ENCODE measurements around the gene DOK3. TPM values are rescaled to one million over a fixed set of nuclear protein-coding genes. Genes with fewer than 3 reads are reported as not detected.

The DOK3 gene
- polyA plus RNA-seq, 3 donors, result 62.8 to 196 (median 98.3) TPM

DNA sequence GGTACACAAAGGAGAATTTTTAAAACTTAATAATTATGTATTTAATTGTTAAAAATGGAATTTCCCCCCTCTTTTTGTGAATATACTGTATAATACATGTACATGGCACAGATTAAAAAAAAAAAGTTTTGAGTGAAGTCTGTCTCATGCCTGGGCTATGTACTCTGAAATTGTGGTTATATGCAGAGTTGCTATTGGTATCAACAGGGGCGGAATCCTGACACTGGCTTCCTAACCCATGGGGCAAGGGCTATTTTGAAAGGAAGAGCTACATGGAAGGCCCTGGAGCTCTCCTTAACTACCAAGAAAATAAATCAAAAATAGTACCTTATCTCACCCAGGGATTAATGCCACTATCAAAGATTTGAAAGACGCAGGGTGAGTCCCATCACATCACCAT lies 45.6 kb upstream of the DOK3 start:
- TF ChIP-seq, protein P1, sequence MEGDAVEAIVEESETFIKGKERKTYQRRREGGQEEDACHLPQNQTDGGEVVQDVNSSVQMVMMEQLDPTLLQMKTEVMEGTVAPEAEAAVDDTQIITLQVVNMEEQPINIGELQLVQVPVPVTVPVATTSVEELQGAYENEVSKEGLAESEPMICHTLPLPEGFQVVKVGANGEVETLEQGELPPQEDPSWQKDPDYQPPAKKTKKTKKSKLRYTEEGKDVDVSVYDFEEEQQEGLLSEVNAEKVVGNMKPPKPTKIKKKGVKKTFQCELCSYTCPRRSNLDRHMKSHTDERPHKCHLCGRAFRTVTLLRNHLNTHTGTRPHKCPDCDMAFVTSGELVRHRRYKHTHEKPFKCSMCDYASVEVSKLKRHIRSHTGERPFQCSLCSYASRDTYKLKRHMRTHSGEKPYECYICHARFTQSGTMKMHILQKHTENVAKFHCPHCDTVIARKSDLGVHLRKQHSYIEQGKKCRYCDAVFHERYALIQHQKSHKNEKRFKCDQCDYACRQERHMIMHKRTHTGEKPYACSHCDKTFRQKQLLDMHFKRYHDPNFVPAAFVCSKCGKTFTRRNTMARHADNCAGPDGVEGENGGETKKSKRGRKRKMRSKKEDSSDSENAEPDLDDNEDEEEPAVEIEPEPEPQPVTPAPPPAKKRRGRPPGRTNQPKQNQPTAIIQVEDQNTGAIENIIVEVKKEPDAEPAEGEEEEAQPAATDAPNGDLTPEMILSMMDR (IDR thresholded peaks at IDR 0.05), result no peak
- Mint-ChIP-seq H3K36me3 (peaks cover 17% of the 10 kb centered on the region in 2 donors), H3K4me3 (no peak overlapping the region), H3K27me3 (ENCODE audit: low read depth in 3 of 3) (peaks cover 0 to 7% (median 2%) of the 10 kb centered on the region in 3 donors), H3K9me3 (no peaks in the 10 kb centered on the region), H3K4me1 (peaks cover 25% of the 10 kb centered on the region), H3K27ac (peak overlapping the region in 1 of 7 donors; percentile 59)
- H3K4me3 ChIP-seq (replicated peaks in 1 of 3; ENCODE audit: low read depth in 2 of 3, low read length in 3 of 3), result peak overlapping the region in 1 of 3 experiments; percentile 75
- H3K27me3 ChIP-seq (ENCODE audit: control insufficient read depth in 2 of 2, insufficient read depth in 2 of 2, low read length in 2 of 2), result no peaks in the 10 kb centered on the region
- H3K27ac ChIP-seq (ENCODE audit: low read depth in 1 of 2, low read length in 2 of 2), result no peak overlapping the region
- DNase-seq, result no peak
- peak overlapping the region; percentile 86 for H3K4me2 ChIP-seq (replicated peaks; ENCODE audit: extremely low read depth, low read length, poor library complexity, severe bottlenecking)
- no peak overlapping the region for H3K9ac ChIP-seq (ENCODE audit: insufficient read depth, low read length, poor library complexity, severe bottlenecking)
- H3K9me3 ChIP-seq (replicated peaks in 1 of 2; ENCODE audit: control insufficient read depth in 1 of 2, insufficient read depth in 1 of 2, low read length in 2 of 2), result no peaks in the 10 kb centered on the region
- H4K20me1 ChIP-seq (ENCODE audit: insufficient read depth, low read length), result peaks cover 36% of the 10 kb centered on the region
- 100% methylated on average over 2 of the region's 2 CpGs for WGBS (ENCODE audit: insufficient coverage)
- peaks cover 16 to 19% of the 10 kb centered on the region in 2 donors for H3K4me1 ChIP-seq (ENCODE audit: control insufficient read depth in 1 of 2, insufficient read depth in 2 of 2, low read length in 2 of 2)
- intact Hi-C loops (cut with micrococcal nuclease), result loop anchor here in 1 of 2 donors (5.0 kb wide), 1 partner anchor 42 kb away; no protein-coding TSS in a partner anchor
- peak overlapping the region; percentile 72 for H2AFZ ChIP-seq (ENCODE audit: insufficient read depth, low read depth, low read length, poor library complexity, severe bottlenecking)
- peaks cover 0 to 26% of the 10 kb centered on the region in 2 donors for H3K36me3 ChIP-seq (replicated peaks in 1 of 2; ENCODE audit: control insufficient read depth in 1 of 2, insufficient read depth in 2 of 2, low read length in 2 of 2)
- H3K79me2 ChIP-seq (ENCODE audit: insufficient read depth, low read length), result peaks cover 40% of the 10 kb centered on the region

DNA sequence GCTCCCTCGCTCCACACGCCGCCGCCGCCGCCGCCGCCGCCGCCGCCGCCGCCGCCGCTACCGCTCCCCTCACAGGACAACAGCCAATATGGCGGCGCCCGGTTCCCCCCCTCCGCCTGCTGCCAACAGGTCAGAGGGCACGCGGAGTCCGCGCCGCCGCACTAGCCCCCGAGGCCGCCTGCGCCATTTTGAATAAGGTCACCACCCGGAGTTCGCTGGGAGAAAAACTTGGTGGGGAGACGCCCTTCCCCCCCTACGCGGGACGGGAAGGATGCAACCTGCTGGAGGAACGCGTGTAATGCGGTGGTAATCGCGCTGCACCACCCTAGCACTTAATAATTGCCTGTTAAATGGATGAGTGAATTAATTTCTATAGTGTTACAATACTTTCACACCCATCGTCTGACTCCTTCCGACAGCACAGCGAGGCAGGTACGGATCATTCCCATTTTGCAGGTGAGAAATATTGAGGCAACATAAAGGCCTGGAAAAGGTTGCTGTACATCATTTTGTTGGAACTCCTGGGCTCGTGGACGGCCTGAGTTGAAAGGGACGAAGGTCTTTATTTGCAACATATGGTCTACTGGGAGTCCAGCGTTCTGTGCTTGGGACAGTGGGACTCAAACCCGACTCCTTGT lies 45.0 kb upstream of the DOK3 start, which contains the start of gene FAM193B:
TSS of gene FAM193B (minus strand) at position 90 of the 638 bp plus-strand sequence. CDS start 105 bp downstream, outside the sequence.
- Mint-ChIP-seq H3K36me3 (peaks cover 18% of the 10 kb centered on the region in 2 donors), H3K27ac (peak within 1 kb of the TSS in 5 of 7 donors; percentile 59 to 69 (median 64)), H3K4me1 (peaks cover 28% of the 10 kb centered on the region), H3K9me3 (no peaks in the 10 kb centered on the region), H3K27me3 (ENCODE audit: low read depth in 3 of 3) (peaks cover 0 to 7% (median 2%) of the 10 kb centered on the region in 3 donors), H3K4me3 (peak within 1 kb of the TSS; percentile 80 to 81)
- Histone ChIP-seq H3K4me1 (ENCODE audit: control insufficient read depth in 1 of 2, insufficient read depth in 2 of 2, low read length in 2 of 2) (peaks cover 16 to 19% of the 10 kb centered on the region in 2 donors), H3K36me3 (replicated peaks in 1 of 2; ENCODE audit: control insufficient read depth in 1 of 2, insufficient read depth in 2 of 2, low read length in 2 of 2) (peaks cover 0 to 28% of the 10 kb centered on the region in 2 donors), H4K20me1 (ENCODE audit: insufficient read depth, low read length) (peaks cover 39% of the 10 kb centered on the region), H3K9ac (ENCODE audit: insufficient read depth, low read length, poor library complexity, severe bottlenecking) (peak within 1 kb of the TSS; percentile 76), H3K9me3 (replicated peaks in 1 of 2; ENCODE audit: control insufficient read depth in 1 of 2, insufficient read depth in 1 of 2, low read length in 2 of 2) (no peaks in the 10 kb centered on the region), H3K79me2 (ENCODE audit: insufficient read depth, low read length) (peaks cover 46% of the 10 kb centered on the region), H3K4me3 (replicated peaks in 1 of 3; ENCODE audit: low read depth in 2 of 3, low read length in 3 of 3) (peak within 1 kb of the TSS; percentile 64 to 90 (median 83)), H2AFZ (ENCODE audit: insufficient read depth, low read depth, low read length, poor library complexity, severe bottlenecking) (peak within 1 kb of the TSS; percentile 83), H3K4me2 (replicated peaks; ENCODE audit: extremely low read depth, low read length, poor library complexity, severe bottlenecking) (peak within 1 kb of the TSS; percentile 96), H3K27ac (ENCODE audit: low read depth in 1 of 2, low read length in 2 of 2) (peak within 1 kb of the TSS in 1 of 2 donors; percentile 61), H3K27me3 (ENCODE audit: control insufficient read depth in 2 of 2, insufficient read depth in 2 of 2, low read length in 2 of 2) (no peaks in the 10 kb centered on the region)
- TF ChIP-seq, protein P1 (IDR thresholded peaks at IDR 0.05), result peak; percentile 22
- WGBS (ENCODE audit: insufficient coverage), result 20% methylated on average over 20 of the region's 49 CpGs
- DNase-seq, result peak; percentile 89 to 93 (median 90)
- intact Hi-C loops (cut with micrococcal nuclease), result loop anchor here in 1 of 2 donors (5.0 kb wide), 2 partner anchors 37 to 43 kb away; partner anchors contain the start of gene DDX41

All from CD14-positive monocyte (primary cell).